HTERT RPE-1 (cell line): ENCODE measurements around the gene ERBB4.

Source experiments
- in situ Hi-C: fragments of 300-500 bp; cut with MboI; formaldehyde crosslinking; loops from 4 replicates; pipeline ENCODE4 v1.14.3; 2020; ENCODE audit warnings: low sequenced_read_pairs

The ERBB4 gene

DNA sequence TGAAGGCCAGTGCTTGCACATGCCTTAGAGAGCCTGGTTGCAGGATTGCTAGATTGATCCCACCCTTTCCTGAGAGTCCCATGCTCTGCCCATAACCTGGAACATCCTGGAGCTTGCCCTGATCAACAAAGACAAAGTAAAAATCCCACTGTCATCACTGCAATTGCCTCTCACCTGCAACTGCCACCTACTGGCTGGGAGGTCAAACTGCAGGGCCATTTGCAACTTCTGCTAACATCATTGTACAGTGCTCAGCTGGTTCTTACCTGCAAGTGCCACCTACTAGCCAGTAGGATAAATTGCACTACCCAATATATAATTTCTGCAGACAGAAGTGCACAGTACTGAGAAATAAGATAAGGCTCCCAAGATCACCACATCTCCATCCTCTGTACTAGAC lies 1034.7 kb downstream of the ERBB4 start:
- in situ Hi-C loops, result no loop called here

DNA sequence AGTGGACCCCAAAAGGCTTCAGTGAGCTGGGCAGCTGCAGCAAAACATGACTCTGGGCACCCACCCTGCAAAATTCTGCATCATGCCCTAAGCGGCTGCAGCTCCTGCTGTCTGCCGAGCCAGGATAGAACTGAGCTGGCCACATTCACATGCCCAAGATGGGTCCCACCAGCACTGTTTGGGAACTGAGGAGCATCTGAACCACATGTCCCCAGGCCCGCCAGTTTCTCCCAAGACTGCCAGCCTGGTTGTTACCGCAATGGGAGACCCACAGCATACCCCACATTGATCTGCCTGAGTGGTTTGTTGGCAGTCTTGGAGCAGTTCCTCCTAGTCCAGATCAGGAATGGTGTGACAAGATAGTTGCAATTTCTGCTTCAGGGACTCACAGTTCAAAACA lies 1035.4 kb downstream of the ERBB4 start:
- in situ Hi-C loops, result no loop called here

DNA sequence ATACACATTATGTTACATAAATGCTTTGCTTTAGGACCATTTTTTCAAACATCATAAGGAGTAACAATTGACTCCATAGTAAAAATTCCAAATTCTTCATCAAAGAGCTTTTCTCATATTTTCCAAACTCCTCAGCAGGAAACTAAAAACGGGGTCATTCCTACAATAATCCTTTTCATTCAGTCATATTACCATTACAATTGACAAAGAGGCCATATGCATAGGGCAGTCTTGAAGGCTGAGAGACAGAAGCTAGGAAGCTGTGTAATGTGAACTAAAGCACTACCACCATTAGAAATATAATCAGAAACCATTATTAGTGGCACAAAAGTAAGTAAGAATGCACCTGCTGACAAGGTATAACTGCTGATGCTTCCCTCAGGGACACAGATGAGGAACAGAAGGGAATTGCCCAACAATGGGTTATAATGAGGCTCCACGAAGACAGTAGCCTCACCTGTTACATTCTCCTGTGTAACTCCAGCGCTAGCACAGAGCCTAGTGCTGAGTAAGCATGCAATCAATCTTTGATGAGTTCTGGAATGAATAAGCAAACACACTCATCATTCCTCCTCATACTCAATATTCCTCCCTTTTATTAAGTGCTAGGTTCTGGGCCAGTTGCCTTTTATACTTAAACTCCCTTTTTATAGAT lies 1039.9 kb downstream of the ERBB4 start:
- in situ Hi-C loops, result no loop called here

DNA sequence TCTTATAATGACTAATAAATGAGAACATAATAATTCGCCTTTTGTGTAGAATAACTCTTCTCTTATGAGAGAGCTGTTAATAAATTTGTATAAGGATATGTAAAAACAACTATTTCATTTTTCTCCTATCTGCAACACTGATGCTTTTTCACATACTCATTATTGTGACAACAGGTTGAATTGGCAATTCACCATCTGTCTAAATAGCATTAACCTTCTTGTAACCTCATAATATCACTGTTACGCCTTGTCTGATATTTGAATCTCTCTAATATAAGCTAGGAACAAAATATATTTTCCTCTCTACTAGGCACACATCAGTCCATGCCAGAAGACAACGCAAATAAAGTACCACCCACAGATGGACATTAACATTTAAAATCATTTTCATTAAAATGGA lies 1043.3 kb downstream of the ERBB4 start:
- in situ Hi-C loops, result no loop called here

DNA sequence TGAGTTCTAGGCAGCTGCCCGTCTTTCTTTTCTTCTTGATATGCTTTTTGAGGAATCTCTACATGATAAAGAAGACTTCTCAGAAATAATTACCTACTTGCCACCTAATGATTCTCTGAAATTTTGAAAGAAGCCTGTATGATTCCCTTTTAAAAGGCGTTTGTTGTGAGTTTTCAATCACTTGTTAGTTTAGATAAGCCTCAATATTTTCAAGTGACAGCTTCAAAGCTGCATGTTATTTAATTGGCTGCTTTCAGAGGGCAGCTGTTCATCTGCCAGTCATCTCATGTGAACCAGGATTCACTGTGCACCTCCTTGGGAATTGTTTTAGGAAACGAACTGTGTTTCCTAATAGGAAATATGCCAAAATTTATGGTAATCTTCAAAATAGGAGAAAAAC lies 1044.1 kb downstream of the ERBB4 start:
- in situ Hi-C loops, result no loop called here

DNA sequence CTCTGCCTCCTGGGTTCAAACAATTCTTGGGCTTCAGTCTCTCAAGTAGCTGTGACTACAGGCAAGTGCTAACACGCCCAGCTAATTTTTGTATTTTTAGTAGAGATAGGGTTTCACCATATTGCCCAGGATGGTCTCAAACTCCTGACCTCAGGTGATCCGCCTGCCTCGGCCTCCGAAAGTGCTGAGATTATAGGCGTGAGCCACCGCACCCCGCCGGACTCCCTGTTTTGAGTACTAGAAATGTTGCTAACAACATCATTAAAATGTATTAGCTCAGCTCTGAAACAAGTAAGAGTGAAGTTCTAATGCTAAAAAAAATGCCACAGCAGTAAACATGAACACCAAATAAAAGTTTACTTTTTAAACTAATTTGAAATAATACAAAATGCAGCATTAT lies 1044.5 kb downstream of the ERBB4 start:
- in situ Hi-C loops, result no loop called here

DNA sequence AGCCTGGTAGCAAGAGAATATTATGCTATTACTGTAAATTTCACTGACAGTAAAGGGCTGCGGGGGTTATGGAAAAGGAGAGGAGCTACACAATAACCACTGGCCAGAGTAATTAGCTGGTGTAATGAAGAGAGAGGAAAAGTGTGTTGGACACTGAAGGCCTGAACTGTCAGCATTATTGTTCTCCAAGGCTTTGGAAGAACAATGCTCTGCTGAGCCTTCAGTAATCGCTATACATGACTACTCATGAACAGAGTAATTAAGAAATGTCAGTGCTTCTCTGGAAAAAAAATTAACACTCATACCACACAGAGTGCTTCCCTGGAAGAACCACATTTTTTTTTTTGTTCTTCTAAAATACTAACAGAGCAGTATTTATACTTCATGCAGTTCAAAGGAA lies 1050.9 kb downstream of the ERBB4 start:
- in situ Hi-C loops, result no loop called here

DNA sequence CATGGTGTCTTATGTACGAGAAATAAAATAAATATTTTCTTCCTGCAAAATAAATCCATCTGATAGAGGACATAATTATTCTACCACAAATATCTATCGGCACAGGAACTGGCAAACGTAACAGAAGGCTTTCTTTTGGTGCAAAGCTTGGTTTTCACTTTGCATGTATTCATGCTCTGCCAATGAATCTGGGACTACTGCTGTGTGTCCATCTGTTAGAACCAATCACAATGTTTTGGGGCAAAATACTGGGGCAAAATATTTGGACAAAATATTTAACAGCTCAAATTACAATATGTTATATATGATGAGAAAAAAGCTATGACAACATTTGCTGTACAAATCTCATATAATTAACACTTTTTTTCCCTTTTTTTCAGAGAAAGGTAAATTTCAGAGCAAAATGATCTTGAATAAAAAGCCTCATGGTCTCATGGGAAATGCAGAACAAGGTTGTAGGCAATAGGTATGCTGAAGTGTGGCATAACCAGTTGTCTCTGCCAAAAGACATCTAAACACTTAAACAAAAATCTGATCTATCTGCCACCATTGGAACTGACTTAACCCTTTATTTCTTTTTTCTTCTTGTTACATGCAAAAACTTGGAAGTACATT lies 1059.0 kb downstream of the ERBB4 start:
- in situ Hi-C loops, result no loop called here

DNA sequence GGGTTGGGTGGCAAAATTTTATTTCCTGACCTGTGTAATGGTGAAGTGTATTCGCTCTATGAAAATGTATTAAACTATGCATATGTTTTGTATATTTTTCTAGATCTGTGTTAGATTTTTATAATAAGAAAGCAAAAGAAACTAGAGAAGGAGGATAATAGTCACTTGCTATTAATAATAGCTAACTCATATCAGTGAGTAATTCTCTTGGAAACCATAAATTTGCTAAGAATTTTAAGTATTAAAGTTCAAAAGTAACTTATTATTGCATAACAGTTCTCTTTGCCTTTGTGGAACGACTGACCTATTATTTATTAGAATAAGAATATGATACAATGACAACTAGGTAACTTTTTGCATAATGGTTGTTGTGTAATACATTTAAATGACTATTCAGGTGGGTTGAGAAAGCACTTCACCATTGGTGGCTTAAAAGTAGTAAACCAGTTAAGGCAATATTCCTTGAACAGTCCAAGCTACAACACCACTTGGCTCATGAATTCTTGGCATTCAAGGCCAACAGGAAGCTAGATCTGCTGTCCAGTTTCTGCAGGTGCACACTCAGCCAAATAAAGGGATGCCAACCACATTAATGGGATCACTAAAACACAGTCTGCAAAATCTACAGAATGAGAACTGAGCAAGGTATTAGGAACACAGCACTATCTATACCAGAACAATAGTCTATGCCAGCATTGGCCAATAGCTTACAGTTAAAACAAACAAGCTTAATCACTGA lies 1060.9 kb downstream of the ERBB4 start:
- in situ Hi-C loops, result no loop called here

DNA sequence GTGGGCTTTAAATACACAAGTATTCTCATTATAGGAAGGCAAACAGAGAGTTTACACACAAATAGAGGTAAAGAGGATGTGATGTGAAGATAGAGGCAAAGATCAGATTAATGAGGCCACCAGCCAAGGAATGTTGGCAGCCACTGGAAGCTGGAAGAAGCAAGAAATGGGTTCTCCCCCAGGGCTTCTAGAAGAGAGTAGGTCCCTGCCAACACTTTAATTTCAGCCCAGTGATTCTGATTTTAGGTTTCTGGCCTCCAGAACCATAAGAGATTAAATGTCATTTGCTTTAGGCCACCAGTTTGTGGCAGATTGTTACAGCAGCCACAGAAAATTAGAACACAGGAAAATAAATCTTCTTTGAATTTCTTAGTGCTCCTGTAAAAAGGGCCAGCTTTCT lies 1065.5 kb downstream of the ERBB4 start:
- in situ Hi-C loops, result no loop called here

DNA sequence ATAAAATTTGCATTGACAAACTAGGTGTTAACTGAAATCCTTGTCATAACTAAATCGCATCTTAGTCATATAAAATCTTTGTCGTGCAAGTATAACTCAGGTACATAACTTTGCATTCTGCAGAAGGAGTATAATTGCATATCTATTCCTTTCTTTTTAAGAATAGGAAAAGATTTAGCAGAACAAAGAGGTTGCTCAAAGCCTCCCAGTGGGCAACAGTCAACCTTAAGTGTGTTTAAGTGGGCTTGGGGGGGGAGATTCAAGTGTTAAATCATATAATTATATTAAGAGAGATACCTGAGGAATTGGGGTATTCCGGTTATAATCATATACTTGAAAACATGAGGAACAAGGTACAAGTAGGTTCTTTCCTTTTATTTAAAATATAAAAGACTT lies 1068.9 kb downstream of the ERBB4 start:
- in situ Hi-C loops, result no loop called here

DNA sequence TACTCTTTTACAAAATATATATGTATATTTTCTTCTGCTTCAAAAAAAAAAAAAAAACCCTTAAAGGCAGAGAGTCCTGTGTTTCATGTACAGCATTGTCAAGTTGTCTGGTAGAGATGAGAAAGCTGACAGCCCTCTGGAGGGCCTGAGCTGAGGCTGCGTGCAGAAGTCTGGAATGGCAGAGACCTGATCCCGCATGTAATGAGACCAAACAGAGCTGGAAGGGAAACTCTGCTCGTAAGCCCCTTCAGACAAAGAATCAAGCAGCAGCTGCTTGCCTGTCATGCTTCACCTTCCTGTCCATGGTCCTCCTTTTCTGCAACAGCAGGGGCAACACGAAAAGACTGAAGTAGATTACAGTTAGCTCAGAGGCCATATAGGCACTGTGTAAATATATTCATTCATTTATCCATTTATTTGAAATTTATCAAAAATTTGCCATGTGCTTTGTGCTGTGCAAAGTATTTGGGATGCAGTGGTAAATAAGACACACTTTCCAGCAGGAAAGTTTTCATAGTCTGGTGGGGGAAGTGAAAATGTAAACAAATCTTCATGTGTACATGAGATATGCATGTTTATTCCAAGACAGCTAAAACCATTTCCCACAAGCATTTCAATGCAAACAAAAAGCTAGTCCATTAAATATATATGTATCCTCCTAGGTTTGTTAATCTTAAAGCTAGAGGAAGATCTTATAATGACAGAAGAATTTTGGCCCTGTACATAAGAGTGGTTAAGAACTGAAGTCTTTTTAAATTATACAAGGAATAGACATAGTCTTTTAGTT lies 1069.5 kb downstream of the ERBB4 start:
- in situ Hi-C loops, result no loop called here

DNA sequence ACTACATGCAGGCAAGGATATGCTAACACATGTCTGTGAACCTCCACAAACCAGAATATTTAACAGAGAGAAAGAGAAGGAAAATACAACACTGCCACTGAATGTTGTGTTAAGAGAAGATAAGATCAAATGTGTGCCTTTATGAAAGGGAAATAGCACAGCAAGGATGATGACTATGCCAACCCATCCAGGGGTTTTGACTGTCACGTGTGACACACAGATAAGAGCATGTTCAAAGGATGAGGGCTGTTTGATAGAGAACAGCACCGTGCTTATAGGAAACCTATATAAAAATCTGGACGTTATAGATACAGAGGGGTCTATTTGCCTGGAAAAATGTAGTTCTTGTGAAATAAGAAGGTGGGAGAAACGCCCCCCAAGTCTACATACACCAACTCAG lies 1070.4 kb downstream of the ERBB4 start:
- in situ Hi-C loops, result no loop called here

DNA sequence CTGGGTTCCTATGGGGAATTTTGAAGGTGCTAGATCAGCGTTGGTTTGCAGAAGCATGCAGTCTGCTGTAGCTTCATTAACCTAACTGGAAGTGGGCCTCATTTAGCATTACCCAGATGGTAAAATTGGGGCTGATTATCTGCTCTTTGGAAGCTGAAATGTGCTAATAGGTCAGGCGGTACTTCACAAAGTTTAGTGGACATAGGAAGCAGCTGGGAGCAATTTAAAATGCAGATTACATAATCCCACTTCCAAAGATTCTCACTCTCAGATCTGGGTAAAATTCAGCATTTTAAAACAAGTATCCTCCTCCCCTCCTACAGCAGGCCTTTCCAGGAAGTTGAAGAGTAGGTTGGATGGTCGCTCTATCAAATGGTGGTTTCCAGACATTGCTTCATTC lies 1075.2 kb downstream of the ERBB4 start:
- in situ Hi-C loops, result no loop called here

DNA sequence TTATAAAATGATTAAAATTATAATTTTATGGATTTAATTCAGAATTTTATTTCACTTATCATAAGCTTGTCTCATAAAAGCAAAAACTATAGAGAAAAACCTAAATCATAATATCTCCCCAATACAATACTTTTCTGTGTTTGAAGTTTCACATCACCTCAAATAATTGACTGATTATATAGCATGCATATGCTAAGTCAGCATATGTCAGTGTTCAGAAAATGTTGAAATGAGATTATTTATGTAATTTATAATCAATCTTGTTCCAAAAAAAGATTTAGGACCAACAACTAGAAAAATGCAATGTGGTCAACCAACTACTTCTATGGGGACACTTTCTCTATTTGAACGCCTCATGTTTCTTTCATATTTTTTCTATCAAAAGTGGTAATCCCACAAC lies 1079.6 kb downstream of the ERBB4 start:
- in situ Hi-C loops, result no loop called here

DNA sequence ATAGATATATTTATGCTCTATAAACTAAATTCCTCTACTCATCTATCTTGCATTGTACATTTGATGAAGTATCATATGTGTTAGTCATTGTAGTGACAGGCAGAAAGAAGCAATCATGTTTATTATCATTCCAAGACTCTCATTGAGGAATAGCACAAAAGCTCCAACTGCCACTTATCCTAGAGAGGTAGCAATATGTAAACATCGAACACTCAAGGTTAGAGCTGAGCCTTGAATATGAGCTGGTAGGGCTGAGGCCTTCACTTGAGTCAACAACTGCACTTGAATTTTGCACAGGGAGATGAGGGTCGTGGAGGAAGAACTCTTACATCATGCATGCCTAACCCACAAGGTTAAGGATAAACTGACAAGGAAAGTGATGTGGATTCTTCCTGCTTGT lies 1081.3 kb downstream of the ERBB4 start:
- in situ Hi-C loops, result no loop called here

DNA sequence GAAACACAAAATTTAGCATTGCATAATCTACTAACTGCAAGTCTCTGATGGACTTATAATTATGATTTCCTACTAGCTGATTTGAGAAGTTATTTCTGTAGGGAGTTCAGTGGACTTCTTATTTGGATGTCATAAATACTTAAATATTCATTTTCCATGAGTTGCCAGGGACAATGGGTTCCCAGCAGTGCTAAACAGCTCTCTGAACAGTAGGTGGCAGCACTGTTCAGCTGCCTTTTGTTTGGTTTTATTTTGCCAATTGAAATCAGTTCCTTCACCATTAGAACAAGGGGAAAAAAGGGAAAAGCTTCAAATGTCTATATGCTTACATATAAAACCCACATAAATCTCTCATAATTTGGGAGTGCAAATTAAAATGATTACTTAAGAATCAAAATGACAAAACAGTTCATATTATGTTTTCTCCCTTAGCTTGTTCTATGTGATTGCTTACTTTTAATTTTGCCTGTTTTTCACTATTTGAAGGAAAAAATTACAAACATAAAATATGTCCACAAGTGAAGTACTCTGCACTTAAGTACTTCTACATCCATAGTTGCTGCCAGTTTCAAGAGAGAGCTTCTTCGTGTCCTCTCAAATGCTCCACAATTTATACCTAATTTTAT lies 1083.3 kb downstream of the ERBB4 start:
- in situ Hi-C loops, result no loop called here

DNA sequence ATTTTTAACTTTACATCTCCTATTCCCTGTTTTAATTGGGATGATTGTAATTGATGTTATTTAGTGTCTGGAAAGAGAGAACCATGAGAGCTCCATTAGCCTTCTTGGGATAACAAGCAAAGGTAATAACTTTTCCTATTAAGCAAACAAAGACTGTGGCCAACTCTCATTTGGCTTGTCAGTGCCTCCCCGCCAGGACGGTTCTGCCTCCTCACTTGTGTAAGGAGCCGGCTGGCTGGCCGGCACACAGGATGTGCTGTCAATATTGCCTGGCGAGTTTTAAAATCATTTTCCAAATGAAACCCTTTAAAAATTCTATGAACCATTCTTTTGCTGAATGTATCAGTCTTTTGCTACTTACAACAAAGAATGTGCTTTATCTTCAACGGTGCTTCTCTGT lies 1083.9 kb downstream of the ERBB4 start:
- in situ Hi-C loops, result no loop called here

DNA sequence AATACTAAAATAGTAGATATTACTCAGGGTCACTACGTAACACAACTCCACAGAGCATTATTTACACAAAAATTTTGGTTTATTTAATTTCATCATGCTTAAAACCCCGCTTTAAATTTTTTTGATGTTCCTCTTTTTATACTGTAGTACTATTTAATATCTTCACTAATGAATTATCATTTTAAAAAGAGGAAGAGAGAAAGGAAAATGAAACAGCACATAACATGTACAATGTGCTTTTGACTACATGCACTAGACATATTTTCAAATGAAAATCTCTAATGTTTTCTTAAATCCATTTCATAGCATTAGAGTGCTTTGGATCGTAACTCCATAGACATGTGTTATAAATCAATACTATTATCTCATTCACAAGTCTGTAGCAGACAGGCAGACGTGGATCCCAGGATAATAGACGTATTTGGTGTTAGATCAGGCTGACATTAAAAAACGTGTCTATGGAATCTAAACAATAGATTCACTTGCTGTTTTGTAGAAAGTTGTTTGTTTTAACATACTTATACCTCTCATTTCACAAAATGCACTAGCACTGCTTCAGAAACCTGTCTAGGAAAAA lies 1085.2 kb downstream of the ERBB4 start:
- in situ Hi-C loops, result no loop called here

DNA sequence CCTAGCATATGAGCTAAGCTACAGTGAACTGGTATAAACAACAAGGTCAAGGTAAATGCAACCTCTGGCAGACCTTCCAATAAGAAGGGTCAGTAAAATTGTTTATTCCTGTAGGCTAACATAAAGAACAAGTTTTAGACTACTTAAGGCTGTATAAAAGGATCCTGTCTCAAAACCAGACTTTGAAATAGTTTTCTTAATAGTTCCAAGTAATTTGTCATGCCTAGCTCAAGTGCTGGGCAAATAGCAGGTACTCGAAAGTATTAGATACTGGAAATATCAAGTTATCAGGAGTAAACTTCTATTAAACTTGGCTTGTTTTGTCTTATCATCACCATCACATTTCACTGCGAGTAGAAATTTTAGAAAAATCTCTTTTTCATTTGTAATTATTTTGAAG lies 1087.0 kb downstream of the ERBB4 start:
- in situ Hi-C loops, result no loop called here

DNA sequence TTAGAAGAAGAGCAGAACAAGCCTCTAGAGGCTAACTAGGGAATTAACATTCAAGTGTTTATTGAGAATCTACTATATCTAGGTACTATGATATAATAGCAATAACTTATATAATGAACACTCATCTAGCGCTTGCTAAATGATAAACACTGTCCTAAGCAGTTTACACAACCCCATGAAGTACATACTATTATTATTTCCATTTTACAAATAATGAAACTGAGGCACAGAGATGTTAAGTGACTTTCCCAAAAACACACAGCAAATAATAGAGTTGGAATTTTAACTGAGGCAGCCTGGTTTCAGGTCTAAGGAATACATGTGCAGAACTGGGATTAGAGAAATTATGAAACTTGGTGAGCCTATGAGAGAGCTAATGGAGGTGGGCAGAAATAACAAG lies 1088.8 kb downstream of the ERBB4 start:
- in situ Hi-C loops, result no loop called here
